ENCODE data around the gene TRANK1. TPM values are rescaled to one million over a fixed set of nuclear protein-coding genes. Genes with fewer than 3 reads are reported as not detected.
A peak's percentile ranks its signal among the peaks of the same experiment; 100 is the strongest.
"Not testable (repeated sequence)": the region's sequence is repeated elsewhere in the genome, so short reads cannot be mapped to it uniquely, and the experiment has no call there.

Gene TRANK1
- total RNA-seq, 2 donors from 2014 or later: 9.4 to 17.4 TPM

DNA sequence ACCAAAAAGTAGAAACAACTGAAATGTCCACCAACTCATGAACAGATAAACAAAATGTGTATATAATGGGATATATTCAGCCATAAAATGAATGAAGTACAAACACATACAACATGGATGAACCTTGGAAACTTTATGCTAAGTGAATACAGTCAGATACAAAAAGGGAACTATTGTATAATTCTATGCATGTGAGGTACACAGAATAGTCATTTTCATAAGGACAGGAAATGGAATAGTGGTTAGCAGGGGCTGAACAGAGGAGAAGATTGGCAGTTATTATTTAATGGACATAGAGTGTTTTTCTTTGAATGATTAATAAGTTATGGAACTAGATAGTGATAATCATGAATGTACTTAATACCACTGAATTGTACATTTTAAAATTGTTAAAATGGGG, 20.0 kb upstream of the TRANK1 start:
- no peak for DNase-seq (ENCODE audit: low spot score)
- no peaks in the 10 kb centered on the region for H3K27me3 ChIP-seq (replicated peaks; ENCODE audit: insufficient read depth)
- H3K4me3 ChIP-seq: no peak overlapping the region
- no peak overlapping the region for H3K27ac ChIP-seq
- no peaks in the 10 kb centered on the region for H3K4me1 ChIP-seq (replicated peaks)
- no peaks in the 10 kb centered on the region for H3K9me3 ChIP-seq
- TF ChIP-seq POLR2AphosphoS5 (IDR thresholded peaks at IDR 0.05) (no peak), POLR2A (IDR thresholded peaks at IDR 0.05) (no peak)
- TF ChIP-seq, protein P1, sequence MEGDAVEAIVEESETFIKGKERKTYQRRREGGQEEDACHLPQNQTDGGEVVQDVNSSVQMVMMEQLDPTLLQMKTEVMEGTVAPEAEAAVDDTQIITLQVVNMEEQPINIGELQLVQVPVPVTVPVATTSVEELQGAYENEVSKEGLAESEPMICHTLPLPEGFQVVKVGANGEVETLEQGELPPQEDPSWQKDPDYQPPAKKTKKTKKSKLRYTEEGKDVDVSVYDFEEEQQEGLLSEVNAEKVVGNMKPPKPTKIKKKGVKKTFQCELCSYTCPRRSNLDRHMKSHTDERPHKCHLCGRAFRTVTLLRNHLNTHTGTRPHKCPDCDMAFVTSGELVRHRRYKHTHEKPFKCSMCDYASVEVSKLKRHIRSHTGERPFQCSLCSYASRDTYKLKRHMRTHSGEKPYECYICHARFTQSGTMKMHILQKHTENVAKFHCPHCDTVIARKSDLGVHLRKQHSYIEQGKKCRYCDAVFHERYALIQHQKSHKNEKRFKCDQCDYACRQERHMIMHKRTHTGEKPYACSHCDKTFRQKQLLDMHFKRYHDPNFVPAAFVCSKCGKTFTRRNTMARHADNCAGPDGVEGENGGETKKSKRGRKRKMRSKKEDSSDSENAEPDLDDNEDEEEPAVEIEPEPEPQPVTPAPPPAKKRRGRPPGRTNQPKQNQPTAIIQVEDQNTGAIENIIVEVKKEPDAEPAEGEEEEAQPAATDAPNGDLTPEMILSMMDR (IDR thresholded peaks at IDR 0.05): no peak
- intact Hi-C loops (cut with DNase I): no loop called here
- no peaks in the 10 kb centered on the region for H3K36me3 ChIP-seq

DNA sequence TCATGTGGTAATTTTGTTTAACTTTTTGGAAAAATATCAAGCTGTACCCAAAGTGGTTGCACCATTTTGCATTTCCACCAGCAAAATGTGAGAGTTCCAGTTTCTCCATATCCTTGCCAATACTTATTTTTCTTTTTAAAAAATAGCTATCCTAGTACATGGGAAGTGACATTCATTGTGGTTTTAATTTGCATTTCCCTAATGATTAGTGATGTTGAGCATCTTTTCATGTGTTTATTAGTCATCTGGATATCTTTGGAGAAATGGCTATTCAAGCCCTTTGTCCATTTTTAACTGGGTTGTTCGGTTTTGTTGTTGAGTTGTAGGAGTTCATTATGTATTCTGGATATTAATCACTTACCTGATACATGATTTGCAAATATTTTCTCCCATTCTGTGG, 19.5 kb upstream of the TRANK1 start:
- H3K27me3 ChIP-seq (replicated peaks; ENCODE audit: insufficient read depth): no peaks in the 10 kb centered on the region
- no peak overlapping the region for H3K27ac ChIP-seq
- WGBS: 100% methylated on average over 1 of the region's 1 CpG
- no peaks in the 10 kb centered on the region for H3K9me3 ChIP-seq
- H3K4me1 ChIP-seq (replicated peaks): no peaks in the 10 kb centered on the region
- H3K4me3 ChIP-seq: no peak overlapping the region
- TF ChIP-seq POLR2AphosphoS5 (IDR thresholded peaks at IDR 0.05) (no peak), POLR2A (IDR thresholded peaks at IDR 0.05) (no peak)
- TF ChIP-seq, protein P1 (IDR thresholded peaks at IDR 0.05): no peak
- H3K36me3 ChIP-seq: no peaks in the 10 kb centered on the region
- DNase-seq (ENCODE audit: low spot score): no peak
- intact Hi-C loops (cut with DNase I): no loop called here

DNA sequence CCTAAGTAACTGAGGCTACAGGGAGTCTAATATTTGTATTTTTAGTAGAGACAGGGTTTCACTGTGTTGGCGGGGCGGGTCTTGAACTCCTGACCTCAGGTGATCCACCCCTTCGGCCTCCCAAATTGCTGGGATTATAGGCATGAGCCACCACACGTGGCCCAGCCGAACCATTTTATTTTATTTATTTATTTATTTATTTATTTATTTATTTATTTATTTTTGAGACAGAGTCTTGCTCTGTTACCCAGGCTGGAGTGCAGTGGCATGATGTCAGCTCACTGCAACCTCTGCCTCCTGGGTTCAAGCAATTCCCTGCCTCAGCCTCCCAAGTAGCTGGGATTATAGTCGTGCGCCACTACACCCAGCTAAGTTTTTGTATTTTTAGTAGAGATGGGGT, 18.2 kb upstream of the TRANK1 start:
- intact Hi-C loops (cut with DNase I); H3K27ac ChIP-seq; H3K36me3 ChIP-seq; DNase-seq (ENCODE audit: low spot score); H3K4me3 ChIP-seq; H3K27me3 ChIP-seq (replicated peaks; ENCODE audit: insufficient read depth); H3K4me1 ChIP-seq (replicated peaks); H3K9me3 ChIP-seq: not testable (repeated sequence)
- WGBS: 95% methylated on average over 7 of the region's 7 CpGs

DNA sequence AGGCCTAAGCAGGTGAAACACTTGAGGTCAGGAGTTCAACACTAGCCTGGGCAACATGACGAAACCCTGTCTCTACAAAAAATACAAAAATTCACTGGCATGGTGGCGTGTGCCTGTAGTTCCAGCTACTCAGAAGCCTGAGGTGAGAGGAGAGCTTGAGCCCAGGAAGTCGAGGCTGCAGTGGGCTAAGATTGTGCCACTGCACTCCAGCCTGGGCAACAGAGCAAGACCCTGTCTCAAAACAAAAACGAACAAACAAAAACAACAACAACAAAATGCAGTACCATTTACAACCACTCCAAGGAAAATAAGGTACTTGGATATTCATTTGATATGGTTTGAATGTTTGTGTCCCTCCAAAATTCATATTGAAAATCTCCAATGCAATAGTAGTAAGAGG, 15.6 kb upstream of the TRANK1 start:
- Histone ChIP-seq H3K4me1 (replicated peaks) (no peaks in the 10 kb centered on the region), H3K4me3 (no peak overlapping the region), H3K27ac (no peak overlapping the region), H3K27me3 (replicated peaks; ENCODE audit: insufficient read depth) (no peaks in the 10 kb centered on the region), H3K36me3 (no peaks in the 10 kb centered on the region), H3K9me3 (no peaks in the 10 kb centered on the region)
- TF ChIP-seq, protein P1 (IDR thresholded peaks at IDR 0.05): peak in 1 of 4 experiments; percentile 42
- TF ChIP-seq POLR2A (IDR thresholded peaks at IDR 0.05): no peak
- DNase-seq (ENCODE audit: low spot score): no peak
- intact Hi-C loops (cut with DNase I): no loop called here
- WGBS: 97% methylated on average over 4 of the region's 4 CpGs

DNA sequence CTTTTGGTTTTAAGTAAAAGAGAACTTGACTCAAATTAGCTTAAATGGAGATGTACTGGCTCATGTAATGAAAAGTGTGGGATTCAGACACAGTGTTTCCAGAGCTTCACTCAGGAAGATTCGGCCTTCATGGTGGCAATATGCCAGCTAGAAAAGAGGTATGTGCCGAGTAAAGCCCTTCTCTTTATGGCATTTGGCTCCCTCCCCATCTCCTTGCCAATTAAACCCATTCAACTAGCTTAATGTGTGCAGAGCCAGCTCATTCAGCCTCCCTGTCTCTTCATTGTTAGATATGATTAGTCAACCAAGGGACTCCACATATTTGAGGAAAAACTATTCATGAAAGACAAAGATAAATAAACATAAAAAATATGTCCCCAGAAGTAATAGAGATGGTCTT, 15.0 kb upstream of the TRANK1 start:
- Histone ChIP-seq H3K36me3 (no peaks in the 10 kb centered on the region), H3K27ac (no peak overlapping the region), H3K27me3 (replicated peaks; ENCODE audit: insufficient read depth) (no peaks in the 10 kb centered on the region), H3K4me1 (replicated peaks) (no peaks in the 10 kb centered on the region), H3K4me3 (no peak overlapping the region), H3K9me3 (no peaks in the 10 kb centered on the region)
- peak; percentile 51 for DNase-seq (ENCODE audit: low spot score)
- WGBS: 12% methylated on average over 2 of the region's 2 CpGs
- intact Hi-C loops (cut with DNase I): loop anchor here (5.0 kb wide), 1 partner anchor 233 kb away; no protein-coding TSS in a partner anchor
- TF ChIP-seq, protein P1 (IDR thresholded peaks at IDR 0.05): no peak
- TF ChIP-seq POLR2AphosphoS5 (IDR thresholded peaks at IDR 0.05) (peak; percentile 36), POLR2A (IDR thresholded peaks at IDR 0.05) (no peak)

Data from prostate gland (tissue), 2 donors.